ENCODE measurements around the gene P2RX6. TPM values are rescaled to one million over a fixed set of nuclear protein-coding genes. Genes with fewer than 3 reads are reported as not detected.
A peak's percentile ranks its signal among the peaks of the same experiment; 100 is the strongest.

The P2RX6 gene
- polyA plus RNA-seq, 1 donor (not counting 4 experiments of a cell fraction or from before 2014, with no cell fraction given): 0.87 TPM

DNA sequence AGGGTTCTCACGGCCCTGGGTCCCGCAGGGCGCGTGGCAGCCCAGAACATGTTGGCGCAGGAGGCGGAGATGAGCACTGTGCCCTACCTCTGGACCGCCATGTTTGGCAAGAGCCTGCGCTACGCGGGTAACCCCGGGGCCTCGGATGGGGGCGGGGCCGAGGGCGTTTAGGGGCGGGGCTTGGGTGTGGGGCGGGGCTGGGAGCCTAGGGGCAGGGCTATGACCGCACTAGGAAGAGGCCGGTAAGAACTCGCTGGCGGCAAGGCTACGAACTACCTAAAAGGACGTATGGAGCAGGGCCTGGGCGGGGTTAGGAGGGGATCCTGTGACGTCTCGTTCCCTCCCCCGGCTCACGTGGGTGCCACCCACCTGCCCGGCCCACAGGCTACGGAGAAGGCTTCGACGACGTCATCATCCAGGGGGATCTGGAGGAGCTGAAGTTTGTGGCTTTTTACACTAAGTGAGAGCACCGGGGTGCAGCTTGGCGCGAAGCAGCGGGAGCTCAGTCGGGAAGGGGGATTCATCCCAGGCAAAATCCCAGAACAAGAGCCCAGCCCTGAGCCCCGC is 35.6 kb upstream of the P2RX6 start:
- Histone ChIP-seq H4K20me1 (ENCODE audit: control insufficient read depth, extremely low read depth, insufficient read depth, low read length) (no peaks in the 10 kb centered on the region), H3K9ac (ENCODE audit: control insufficient read depth, extremely low read depth, insufficient read depth, low read length) (peak overlapping the region; percentile 59), H3K27ac (ENCODE audit: control insufficient read depth, insufficient read depth, low read length) (no peak overlapping the region), H2AFZ (ENCODE audit: control insufficient read depth, low read length) (peak overlapping the region; percentile 95), H3K9me3 (ENCODE audit: control insufficient read depth, low read depth, low read length) (peaks cover 7% of the 10 kb centered on the region), H3K4me3 (ENCODE audit: control insufficient read depth in 2 of 3, extremely low read depth in 1 of 3, insufficient read depth in 2 of 3, low read depth in 1 of 3, low read length in 3 of 3) (peak overlapping the region in 1 of 3 experiments; percentile 66), H3K79me2 (ENCODE audit: control insufficient read depth, insufficient read depth, low read length) (peaks cover 21% of the 10 kb centered on the region), H3K4me2 (ENCODE audit: control insufficient read depth, extremely low read depth, insufficient read depth, low read depth, low read length) (peak overlapping the region; percentile 85), H3K9me1 (ENCODE audit: control insufficient read depth, extremely low read depth, insufficient read depth, low read length) (no peaks in the 10 kb centered on the region), H3K36me3 (ENCODE audit: control insufficient read depth in 2 of 2, extremely low read depth in 1 of 2, insufficient read depth in 2 of 2, low read length in 2 of 2) (peaks cover 2 to 6% of the 10 kb centered on the region in 2 experiments), H3K4me1 (ENCODE audit: control insufficient read depth, extremely low read depth, insufficient read depth, low read length) (peaks cover 29% of the 10 kb centered on the region), H3K27me3 (ENCODE audit: control insufficient read depth, extremely low read depth, insufficient read depth, low read length) (no peaks in the 10 kb centered on the region)
- dilution Hi-C loops (cut with MboI; ENCODE audit: extremely low pct_ligation_motif_present, low sequenced_read_pairs): no loop called here
- FAIRE-seq: peak; percentile 61
- TF ChIP-seq EZH2 (IDR thresholded peaks at IDR 0.05; ENCODE audit: low read length): no peak
- TF ChIP-seq, protein P1, sequence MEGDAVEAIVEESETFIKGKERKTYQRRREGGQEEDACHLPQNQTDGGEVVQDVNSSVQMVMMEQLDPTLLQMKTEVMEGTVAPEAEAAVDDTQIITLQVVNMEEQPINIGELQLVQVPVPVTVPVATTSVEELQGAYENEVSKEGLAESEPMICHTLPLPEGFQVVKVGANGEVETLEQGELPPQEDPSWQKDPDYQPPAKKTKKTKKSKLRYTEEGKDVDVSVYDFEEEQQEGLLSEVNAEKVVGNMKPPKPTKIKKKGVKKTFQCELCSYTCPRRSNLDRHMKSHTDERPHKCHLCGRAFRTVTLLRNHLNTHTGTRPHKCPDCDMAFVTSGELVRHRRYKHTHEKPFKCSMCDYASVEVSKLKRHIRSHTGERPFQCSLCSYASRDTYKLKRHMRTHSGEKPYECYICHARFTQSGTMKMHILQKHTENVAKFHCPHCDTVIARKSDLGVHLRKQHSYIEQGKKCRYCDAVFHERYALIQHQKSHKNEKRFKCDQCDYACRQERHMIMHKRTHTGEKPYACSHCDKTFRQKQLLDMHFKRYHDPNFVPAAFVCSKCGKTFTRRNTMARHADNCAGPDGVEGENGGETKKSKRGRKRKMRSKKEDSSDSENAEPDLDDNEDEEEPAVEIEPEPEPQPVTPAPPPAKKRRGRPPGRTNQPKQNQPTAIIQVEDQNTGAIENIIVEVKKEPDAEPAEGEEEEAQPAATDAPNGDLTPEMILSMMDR (optimal IDR thresholded peaks at IDR 0.05 in 1 of 3, IDR thresholded peaks at IDR 0.05 in 1 of 3, conservative IDR thresholded peaks at IDR 0.05 in 1 of 3; ENCODE audit: extremely low read depth in 1 of 3, insufficient read depth in 2 of 3, low read length in 3 of 3): no peak
- peak; percentile 94 for DNase-seq (ENCODE audit: low read depth, low spot score)

DNA sequence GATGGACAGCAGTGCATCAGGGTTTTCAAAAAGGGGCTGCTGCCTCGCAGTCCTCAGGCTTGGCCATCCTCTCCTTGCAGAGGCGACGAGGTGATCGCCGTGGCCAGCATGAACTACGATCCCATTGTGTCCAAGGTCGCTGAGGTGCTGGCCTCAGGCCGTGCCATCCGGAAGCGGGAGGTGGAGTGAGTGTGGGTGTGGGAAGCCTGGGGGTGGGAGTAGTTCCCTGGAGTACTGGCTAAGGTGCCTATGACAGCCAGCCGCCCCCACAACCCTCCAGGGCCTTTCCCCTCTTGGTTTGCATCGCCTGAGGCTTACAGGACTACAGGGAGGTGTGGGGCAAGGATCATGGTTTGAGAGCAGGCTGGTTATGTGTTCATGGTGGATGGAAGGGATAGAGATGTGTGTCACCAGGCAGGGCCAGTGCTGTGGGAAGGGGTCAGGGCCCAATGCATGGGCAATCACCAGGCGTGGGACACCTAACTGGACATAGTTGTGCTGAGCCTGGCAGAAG is 35.0 kb upstream of the P2RX6 start:
- H3K9me1 ChIP-seq (ENCODE audit: control insufficient read depth, extremely low read depth, insufficient read depth, low read length): no peaks in the 10 kb centered on the region
- H4K20me1 ChIP-seq (ENCODE audit: control insufficient read depth, extremely low read depth, insufficient read depth, low read length): no peaks in the 10 kb centered on the region
- peak overlapping the region; percentile 66 for H2AFZ ChIP-seq (ENCODE audit: control insufficient read depth, low read length)
- TF ChIP-seq, protein P1 (optimal IDR thresholded peaks at IDR 0.05 in 1 of 3, IDR thresholded peaks at IDR 0.05 in 1 of 3, conservative IDR thresholded peaks at IDR 0.05 in 1 of 3; ENCODE audit: extremely low read depth in 1 of 3, insufficient read depth in 2 of 3, low read length in 3 of 3): no peak
- no peak for TF ChIP-seq EZH2 (IDR thresholded peaks at IDR 0.05; ENCODE audit: low read length)
- DNase-seq (ENCODE audit: low read depth, low spot score) (no peak), FAIRE-seq (no peak)
- H3K79me2 ChIP-seq (ENCODE audit: control insufficient read depth, insufficient read depth, low read length): peaks cover 21% of the 10 kb centered on the region
- peaks cover 7% of the 10 kb centered on the region for H3K9me3 ChIP-seq (ENCODE audit: control insufficient read depth, low read depth, low read length)
- H3K9ac ChIP-seq (ENCODE audit: control insufficient read depth, extremely low read depth, insufficient read depth, low read length): peak overlapping the region; percentile 59
- peaks cover 4 to 6% of the 10 kb centered on the region in 2 experiments for H3K36me3 ChIP-seq (ENCODE audit: control insufficient read depth in 2 of 2, extremely low read depth in 1 of 2, insufficient read depth in 2 of 2, low read length in 2 of 2)
- H3K27ac ChIP-seq (ENCODE audit: control insufficient read depth, insufficient read depth, low read length): no peak overlapping the region
- peaks cover 29% of the 10 kb centered on the region for H3K4me1 ChIP-seq (ENCODE audit: control insufficient read depth, extremely low read depth, insufficient read depth, low read length)
- H3K4me2 ChIP-seq (ENCODE audit: control insufficient read depth, extremely low read depth, insufficient read depth, low read depth, low read length): peak overlapping the region; percentile 85
- H3K27me3 ChIP-seq (ENCODE audit: control insufficient read depth, extremely low read depth, insufficient read depth, low read length): no peaks in the 10 kb centered on the region
- H3K4me3 ChIP-seq (ENCODE audit: control insufficient read depth in 2 of 3, extremely low read depth in 1 of 3, insufficient read depth in 2 of 3, low read depth in 1 of 3, low read length in 3 of 3): peak overlapping the region in 1 of 3 experiments; percentile 66
- dilution Hi-C loops (cut with MboI; ENCODE audit: extremely low pct_ligation_motif_present, low sequenced_read_pairs): no loop called here
